Parathyroid adenoma (tissue), 2 donors: ENCODE data around the gene PREP.

ENCODE experiments used
- H2AFZ ChIP-seq: fragments of 300-600 bp; sonication (generic); one replicate; pipeline ENCODE4 v1.7.0; 2017; ENCODE audit warnings: antibody characterized with exemption, mild to moderate bottlenecking
- H3K27ac ChIP-seq: fragments of 300-600 bp; sonication (generic); one replicate; pipeline ENCODE4 v1.7.0; 2017
- H3K27me3 ChIP-seq: fragments of 300-600 bp; sonication (generic); one replicate; pipeline ENCODE4 v1.7.0; 2017; ENCODE audit warnings: low read length; ENCODE audit not compliant: control insufficient read depth, insufficient read depth
- H3K36me3 ChIP-seq: fragments of 300-600 bp; sonication (generic); one replicate; pipeline ENCODE4 v1.7.0; 2017; ENCODE audit warnings: low read length; ENCODE audit not compliant: control insufficient read depth, insufficient read depth
- H3K4me1 ChIP-seq: fragments of 300-600 bp; sonication (generic); one replicate; pipeline ENCODE4 v1.7.0; 2017; ENCODE audit warnings: control low read depth
- H3K4me2 ChIP-seq: fragments of 300-600 bp; sonication (generic); one replicate; pipeline ENCODE4 v1.7.0; 2017; ENCODE audit warnings: low read length
- H3K4me3 ChIP-seq: fragments of 300-600 bp; sonication (generic); one replicate; pipeline ENCODE4 v1.7.0; 2017; ENCODE audit warnings: low read depth, low read length
- H3K79me2 ChIP-seq: fragments of 300-600 bp; sonication (generic); one replicate; pipeline ENCODE4 v1.7.0; 2017; ENCODE audit warnings: control low read depth
- H3K9ac ChIP-seq: fragments of 300-600 bp; sonication (generic); one replicate; pipeline ENCODE4 v1.7.0; 2017; ENCODE audit warnings: mild to moderate bottlenecking
- H3K9me3 ChIP-seq: fragments of 300-600 bp; sonication (generic); one replicate; pipeline ENCODE4 v1.7.0; 2017; ENCODE audit warnings: low read length; ENCODE audit not compliant: control insufficient read depth
- CTCF ChIP-seq: fragments of 300-600 bp; sonication (generic); IDR thresholded peaks from one replicate; pipeline ENCODE4 v1.7.0; 2017; ENCODE audit warnings: antibody characterized with exemption, mild to moderate bottlenecking
- donor health status: primary hyperparathyroidism.

The PREP gene

GRCh38 chr6:105310947-105311346 is 91.9 kb downstream of the PREP start:
- Histone ChIP-seq H3K27me3 (no peaks in the 10 kb centered on the region), H3K4me3 (no peak overlapping the region), H3K79me2 (no peaks in the 10 kb centered on the region), H3K36me3 (no peaks in the 10 kb centered on the region), H2AFZ (no peak overlapping the region), H3K27ac (no peak overlapping the region), H3K9ac (no peak overlapping the region), H3K9me3 (no peaks in the 10 kb centered on the region), H3K4me2 (no peak overlapping the region), H3K4me1 (peaks cover 7% of the 10 kb centered on the region)
- TF ChIP-seq CTCF = no peak

GRCh38 chr6:105310371-105310770 is 92.5 kb downstream of the PREP start:
- H3K36me3 ChIP-seq = no peaks in the 10 kb centered on the region
- no peaks in the 10 kb centered on the region for H3K9me3 ChIP-seq
- H3K9ac ChIP-seq = no peak overlapping the region
- H3K4me2 ChIP-seq = no peak overlapping the region
- no peaks in the 10 kb centered on the region for H3K27me3 ChIP-seq
- H3K4me3 ChIP-seq = no peak overlapping the region
- no peaks in the 10 kb centered on the region for H3K79me2 ChIP-seq
- H2AFZ ChIP-seq = no peak overlapping the region
- H3K4me1 ChIP-seq = peaks cover 7% of the 10 kb centered on the region
- no peak for TF ChIP-seq CTCF
- H3K27ac ChIP-seq = no peak overlapping the region

- no peaks in the 10 kb centered on the region for H3K79me2 ChIP-seq
- no peak for TF ChIP-seq CTCF
Measured at GRCh38 chr6:105308840-105309239, 94.0 kb downstream of the PREP start.

GRCh38 chr6:105305521-105305920 is 97.4 kb downstream of the PREP start:
- Histone ChIP-seq H3K36me3 (no peaks in the 10 kb centered on the region), H2AFZ (no peak overlapping the region), H3K79me2 (no peaks in the 10 kb centered on the region), H3K9ac (no peak overlapping the region), H3K27me3 (no peaks in the 10 kb centered on the region), H3K9me3 (no peaks in the 10 kb centered on the region), H3K4me2 (no peak overlapping the region), H3K4me1 (no peaks in the 10 kb centered on the region), H3K4me3 (no peak overlapping the region), H3K27ac (no peak overlapping the region)
- no peak for TF ChIP-seq CTCF

More at GRCh38 chr6:105308840-105309239, 94.0 kb downstream of the PREP start:
- H3K27me3 ChIP-seq = no peaks in the 10 kb centered on the region
- peaks cover 7% of the 10 kb centered on the region for H3K4me1 ChIP-seq
- no peaks in the 10 kb centered on the region for H3K9me3 ChIP-seq
- no peak overlapping the region for H3K27ac ChIP-seq
- H3K36me3 ChIP-seq = no peaks in the 10 kb centered on the region
- no peak overlapping the region for H3K9ac ChIP-seq
- no peak overlapping the region for H3K4me3 ChIP-seq
- no peak overlapping the region for H3K4me2 ChIP-seq
- no peak overlapping the region for H2AFZ ChIP-seq

GRCh38 chr6:105304825-105305224 is 98.1 kb downstream of the PREP start:
- Histone ChIP-seq H3K36me3 (no peaks in the 10 kb centered on the region), H2AFZ (no peak overlapping the region), H3K4me3 (no peak overlapping the region), H3K27me3 (no peaks in the 10 kb centered on the region), H3K27ac (no peak overlapping the region), H3K4me1 (no peaks in the 10 kb centered on the region), H3K9ac (no peak overlapping the region), H3K4me2 (no peak overlapping the region), H3K79me2 (no peaks in the 10 kb centered on the region), H3K9me3 (no peaks in the 10 kb centered on the region)
- no peak for TF ChIP-seq CTCF
